RKO (cell line): ENCODE measurements around the gene BHLHE23.

Source experiments
- DNase-seq: peaks from one replicate; pipeline ENCODE4 v3.0.0-alpha.2; 2016; ENCODE audit warnings: low spot score

The BHLHE23 gene

GRCh38 chr20:62971950-62972844 lies 34.6 kb downstream of the BHLHE23 start:
- DNase-seq, result peak; percentile 89

- no peak for DNase-seq
These were observed 35.4 kb downstream of the BHLHE23 start for GRCh38 chr20:62971211-62971949.

DNA sequence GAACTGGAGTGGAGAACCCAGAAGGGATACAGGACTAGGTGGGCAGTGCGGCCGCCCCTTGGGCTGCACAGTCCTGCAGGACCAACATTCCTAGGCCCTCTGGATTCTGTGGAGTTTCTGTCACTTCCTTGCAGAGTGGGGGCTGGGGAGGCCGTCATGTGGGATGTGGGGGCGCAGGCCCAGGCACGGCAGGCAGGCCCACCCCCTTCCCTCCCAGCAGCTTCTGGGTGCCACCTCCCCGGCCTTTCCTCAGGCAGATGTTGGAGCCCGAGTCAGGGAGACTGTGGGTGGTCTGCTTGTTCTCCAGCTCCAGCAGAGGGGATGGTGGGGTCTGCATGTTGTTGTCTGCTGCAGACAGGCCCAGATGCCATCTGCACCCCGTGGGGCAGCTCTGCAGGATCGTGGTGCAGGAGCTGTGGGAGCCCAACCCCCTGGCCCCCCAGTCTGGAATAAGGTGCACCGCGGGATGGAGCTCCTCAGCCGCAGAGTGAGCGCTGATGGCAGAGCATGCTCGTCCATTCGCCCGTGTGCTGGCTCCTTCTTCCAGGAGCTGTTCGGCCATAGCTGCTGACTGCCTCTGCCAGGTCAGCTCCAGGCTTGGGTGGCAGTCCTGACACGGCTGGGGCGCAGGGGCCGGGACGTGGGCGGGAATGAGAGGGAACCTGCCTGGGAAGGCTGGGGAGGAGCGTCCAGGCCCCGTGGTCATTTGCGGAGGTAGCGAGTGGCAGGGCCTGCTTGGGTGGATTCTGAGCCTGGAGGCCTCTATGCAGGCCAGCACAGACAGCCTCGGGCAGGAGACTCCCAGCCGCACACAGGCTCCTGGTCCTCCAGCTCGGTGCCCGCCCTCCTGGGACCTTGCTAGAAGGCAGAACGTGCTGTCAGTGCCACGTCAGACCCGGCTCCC lies 36.2 kb downstream of the BHLHE23 start:
- no peak for DNase-seq

GRCh38 chr20:62969939-62970306 lies 36.8 kb downstream of the BHLHE23 start:
- no peak for DNase-seq

DNA sequence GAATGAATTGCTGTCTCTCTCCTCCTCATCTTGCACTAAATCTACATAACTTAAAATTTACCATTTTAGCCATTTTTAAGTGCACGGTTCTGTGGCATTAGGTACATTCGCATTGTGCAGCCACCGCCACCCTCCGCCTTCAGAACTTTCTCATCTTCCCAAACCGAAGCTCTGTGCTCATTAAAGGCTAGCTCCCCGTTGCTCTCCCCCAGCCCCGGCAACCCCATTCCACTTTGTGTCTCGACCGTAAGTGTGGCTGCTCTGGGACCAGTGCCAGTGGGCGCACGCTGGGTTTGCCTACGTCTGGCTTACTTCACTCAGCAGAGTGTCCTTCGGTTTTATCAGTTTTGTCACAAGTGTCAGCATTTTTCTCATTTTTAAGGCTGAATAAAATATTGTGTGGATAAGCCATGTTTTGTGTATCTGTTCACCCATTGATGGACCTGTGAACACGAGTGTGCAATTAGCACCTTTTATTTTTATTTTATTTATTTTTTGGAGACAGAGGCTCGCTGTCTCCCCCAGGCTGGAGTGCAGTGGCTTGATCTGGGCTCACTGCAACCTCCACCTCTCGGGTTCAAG lies 37.5 kb downstream of the BHLHE23 start:
- no peak for DNase-seq

- DNase-seq, result no peak
These were observed 38.2 kb downstream of the BHLHE23 start for GRCh38 chr20:62968378-62969178.

- DNase-seq, result no peak
These were observed 39.0 kb downstream of the BHLHE23 start for GRCh38 chr20:62967628-62968351.

DNA sequence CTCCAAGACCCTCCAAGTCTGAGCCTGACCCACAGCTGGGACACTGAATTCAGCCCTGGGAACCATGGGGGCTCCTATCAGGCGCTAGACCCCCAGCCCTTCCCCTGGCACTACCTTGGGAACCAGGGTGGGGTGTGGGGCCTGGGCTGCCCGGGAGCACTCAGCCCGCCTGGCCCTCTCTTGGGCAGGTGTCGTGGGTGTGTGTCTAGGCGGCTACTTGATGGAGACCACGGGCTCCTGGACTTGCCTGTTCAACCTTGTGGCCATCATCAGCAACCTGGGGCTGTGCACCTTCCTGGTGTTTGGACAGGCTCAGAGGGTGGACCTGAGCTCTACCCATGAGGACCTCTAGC lies 39.6 kb downstream of the BHLHE23 start:
- no peak for DNase-seq

GRCh38 chr20:62966212-62967148 lies 40.3 kb downstream of the BHLHE23 start:
- no peak for DNase-seq

GRCh38 chr20:62965363-62965771 lies 41.4 kb downstream of the BHLHE23 start:
- no peak for DNase-seq

- DNase-seq, result no peak
These were observed 42.1 kb downstream of the BHLHE23 start for GRCh38 chr20:62964700-62965099.

DNA sequence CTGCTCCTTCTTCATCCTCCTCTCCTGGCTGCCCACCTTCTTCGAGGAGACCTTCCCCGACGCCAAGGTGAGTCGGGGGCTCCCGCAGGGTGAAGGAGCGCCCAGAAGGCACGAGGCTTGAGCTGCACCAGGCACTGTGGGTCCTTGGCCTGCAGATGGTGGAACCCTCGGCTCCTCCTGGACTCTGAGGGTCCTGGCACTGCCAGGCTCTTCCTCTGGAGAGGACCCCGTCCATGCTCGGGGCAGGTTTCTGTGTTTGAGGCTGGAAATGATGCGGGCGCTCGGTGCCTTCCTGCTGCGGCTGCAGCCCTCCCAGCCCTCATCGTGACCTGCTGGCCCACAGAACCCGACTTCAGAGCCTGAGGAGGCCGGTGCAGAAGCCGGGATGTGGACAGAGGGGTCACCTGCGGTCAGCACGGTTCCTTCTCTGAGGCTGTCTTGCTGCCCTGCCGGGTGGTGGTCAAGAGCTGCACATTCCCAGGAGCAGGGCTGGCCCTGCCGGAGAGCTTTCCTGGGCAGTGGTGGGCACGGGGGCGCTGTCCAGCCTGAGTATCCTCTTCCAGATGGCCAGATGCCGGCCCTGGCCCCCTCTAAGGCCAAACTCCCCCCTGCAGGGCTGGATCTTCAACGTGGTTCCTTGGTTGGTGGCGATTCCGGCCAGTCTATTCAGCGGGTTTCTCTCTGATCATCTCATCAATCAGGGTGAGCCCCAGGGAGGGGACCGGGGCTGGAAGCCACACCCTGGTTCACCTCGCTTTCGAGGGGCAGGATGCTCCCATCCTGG lies 43.0 kb downstream of the BHLHE23 start:
- DNase-seq, result no peak

DNA sequence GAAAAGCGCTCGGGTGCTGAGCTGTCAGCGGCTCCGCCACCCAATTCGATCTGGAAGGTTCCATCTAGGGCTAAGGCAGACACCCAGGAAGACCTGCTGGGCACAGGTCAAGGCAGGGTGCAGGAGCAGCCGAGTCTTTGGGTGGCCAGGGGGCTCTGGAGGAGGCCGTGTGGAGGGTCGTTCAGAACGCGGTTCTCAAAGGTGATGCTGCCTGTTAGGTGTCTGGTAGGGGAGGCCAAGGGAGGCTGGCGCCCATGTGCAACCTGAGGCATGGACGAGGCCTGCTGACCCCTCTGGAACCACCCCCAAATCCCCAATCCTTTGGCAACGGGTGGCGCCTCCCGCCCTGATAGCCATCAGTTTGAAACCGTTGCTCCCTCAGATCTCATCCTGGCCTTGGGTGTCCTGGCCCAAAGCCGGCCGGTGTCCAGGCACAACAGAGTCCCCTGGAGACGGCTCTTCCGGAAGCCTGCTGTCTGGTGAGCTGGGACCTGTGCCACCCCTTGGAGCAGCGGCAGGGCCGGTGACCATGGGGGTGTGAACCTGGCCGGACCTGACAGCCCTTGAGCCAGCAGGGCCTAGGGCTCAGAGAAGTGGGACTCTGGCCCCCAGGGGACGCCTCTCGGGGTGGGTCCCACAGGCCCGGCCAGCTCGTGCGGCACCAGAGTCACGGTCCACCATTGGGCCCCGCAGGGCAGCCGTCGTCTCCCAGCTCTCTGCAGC lies 43.7 kb downstream of the BHLHE23 start:
- DNase-seq, result no peak

- DNase-seq, result no peak
These were observed 44.4 kb downstream of the BHLHE23 start for GRCh38 chr20:62962221-62962879.

DNA sequence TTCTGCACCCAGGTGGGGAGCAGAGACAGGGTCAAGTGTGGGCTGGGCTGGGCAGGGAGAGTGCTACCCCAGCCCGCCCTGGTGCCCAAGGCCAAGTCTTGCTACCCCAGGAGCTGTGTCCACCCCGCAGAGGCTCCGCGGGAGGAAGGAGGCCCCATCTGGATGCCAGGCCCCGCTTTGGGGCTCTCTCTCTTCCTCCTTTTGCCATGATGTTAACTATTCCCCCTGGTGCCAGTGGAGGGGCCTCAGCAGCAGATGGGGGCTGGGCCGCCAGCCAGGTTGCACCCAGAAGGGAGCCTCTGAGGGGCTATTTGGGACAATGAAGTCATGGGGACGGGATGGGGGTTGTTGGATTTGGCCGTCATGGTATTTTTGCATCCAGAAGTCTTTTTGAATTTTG lies 45.0 kb downstream of the BHLHE23 start:
- no peak for DNase-seq

GRCh38 chr20:62961310-62961783 lies 45.4 kb downstream of the BHLHE23 start:
- no peak for DNase-seq
